GM19467 (cell line): ENCODE measurements around the gene NLRP6.

ENCODE experiments used
- ATAC-seq: cut with Tn5 transposase; IDR thresholded peaks from one replicate; pipeline ENCODE4 v1.9.1; 2021; ENCODE audit warnings: mild to moderate bottlenecking, moderate library complexity; ENCODE audit not compliant: unreplicated experiment

Gene NLRP6

GRCh38 chr11:255816-256215 lies 22.4 kb upstream of the NLRP6 start:
- no peak for ATAC-seq

GRCh38 chr11:256952-257737 lies 21.1 kb upstream of the NLRP6 start:
- no peak for ATAC-seq

- no peak for ATAC-seq
These were observed 20.3 kb upstream of the NLRP6 start for GRCh38 chr11:257766-258493.

- ATAC-seq = no peak
These were observed 18.8 kb upstream of the NLRP6 start for GRCh38 chr11:259413-259812.

GRCh38 chr11:261624-262023 lies 16.6 kb upstream of the NLRP6 start:
- ATAC-seq = no peak

GRCh38 chr11:266676-267439 lies 11.3 kb upstream of the NLRP6 start:
- ATAC-seq = no peak

- ATAC-seq = no peak
These were observed 10.7 kb upstream of the NLRP6 start for GRCh38 chr11:267491-267994.

- peak; percentile 46 for ATAC-seq
These were observed 9.5 kb upstream of the NLRP6 start for GRCh38 chr11:268716-269145.

- peak; percentile 60 for ATAC-seq
These were observed 8.9 kb upstream of the NLRP6 start for GRCh38 chr11:269146-269890.

GRCh38 chr11:270451-271318 lies 7.5 kb upstream of the NLRP6 start:
- ATAC-seq = no peak

- no peak for ATAC-seq
These were observed 6.9 kb upstream of the NLRP6 start for GRCh38 chr11:271319-271715.

GRCh38 chr11:272195-272930 lies 5.8 kb upstream of the NLRP6 start:
- no peak for ATAC-seq

- no peak for ATAC-seq
These were observed 5.3 kb upstream of the NLRP6 start for GRCh38 chr11:272931-273198.

- no peak for ATAC-seq
These were observed 2.0 kb upstream of the NLRP6 start for GRCh38 chr11:276219-276618.

GRCh38 chr11:279040-279965 lies 1.1 kb downstream of the NLRP6 start:
- ATAC-seq = no peak

GRCh38 chr11:279966-280705 lies 1.9 kb downstream of the NLRP6 start:
- no peak for ATAC-seq

GRCh38 chr11:280706-281485 lies 2.7 kb downstream of the NLRP6 start:
- ATAC-seq = no peak
